H1 (cell line): ENCODE measurements around the gene ATP13A2. TPM values are rescaled to one million over a fixed set of nuclear protein-coding genes. Genes with fewer than 3 reads are reported as not detected.

Source experiments
- EZH2 ChIP-seq: fragments of 200-600 bp; sonication (generic); IDR thresholded peaks from 2 replicates; pipeline ENCODE4 v1.7.1; 2012; ENCODE audit warnings: low read depth, mild to moderate bottlenecking, moderate library complexity, low read length, inconsistent platforms; ENCODE audit not compliant: severe bottlenecking
- HDAC6 ChIP-seq: IDR thresholded peaks from one replicate; pipeline ENCODE4 v1.7.1; 2012; ENCODE audit warnings: low read depth, mild to moderate bottlenecking, inconsistent platforms, low read length, moderate library complexity
- JUN ChIP-seq: IDR thresholded peaks from 2 replicates; pipeline ENCODE4 v1.6.1; 2011; ENCODE audit warnings: low read depth, mild to moderate bottlenecking, improper control_type of control experiment, low read length
- SUZ12 ChIP-seq: fragments of 200-600 bp; sonication (generic); IDR thresholded peaks from 2 replicates; pipeline ENCODE4 v1.6.1; 2012; ENCODE audit warnings: mild to moderate bottlenecking, inconsistent platforms, low read length, moderate library complexity, mixed read lengths
- polyA plus RNA-seq, 7 experiments: library from polyadenylated mRNA; depleted of rRNA in 3 of 7; stranded (reverse) in 5 of 7; unstranded in 2 of 7; fragments of >200 nt in 5 of 7; fragments of 200-250 nt in 2 of 7; gene quantifications; 1 replicate in 5 of 7; 2 replicates in 1 of 7; 4 replicates in 1 of 7; pipeline versions ENCODE4 v1.2.1 to v1.2.3, GENCODE V29; 2011 to 2013; ENCODE audit warnings: missing spikeins in 2 of 7, mixed read lengths in 2 of 7
- total RNA-seq: library from RNA; stranded (reverse); fragmentation: NEBNext Ultra II Directional; extraction: Animal tissue kit (Norgen Biotek cat#: 25700); gene quantifications from 2 replicates; pipeline ENCODE4 v1.2.1, GENCODE V29; 2021

Gene ATP13A2
- total and polyA plus RNA-seq, 2 of the 8 experiments (the other 6 are each of a cell fraction or from before 2014, with no cell fraction given) = 82.1 to 83.6 TPM

DNA sequence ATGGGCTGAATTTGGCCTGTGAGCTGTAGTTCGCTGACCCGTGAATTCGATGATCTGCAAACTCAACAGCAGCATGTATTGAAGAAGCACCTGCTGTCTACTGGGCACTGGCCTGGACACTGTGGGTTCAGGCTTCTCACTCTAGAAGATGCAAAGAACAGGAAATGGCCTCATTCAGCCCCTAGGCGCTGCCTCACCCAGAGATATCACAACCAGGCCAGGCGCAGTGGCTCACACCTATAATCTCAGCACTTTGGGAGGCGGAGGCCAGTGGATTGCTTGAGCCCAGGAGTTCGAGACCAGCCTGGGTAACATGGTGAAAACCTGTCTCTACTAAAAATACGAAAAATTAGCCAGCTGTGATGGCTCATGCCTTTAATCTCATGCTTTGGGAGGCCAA is 55.0 kb downstream of the ATP13A2 start (continued):
- TF ChIP-seq EZH2 (no peak), SUZ12 (no peak), HDAC6 (no peak), JUN (no peak)
